ENCODE results near the gene ATM.

DNA sequence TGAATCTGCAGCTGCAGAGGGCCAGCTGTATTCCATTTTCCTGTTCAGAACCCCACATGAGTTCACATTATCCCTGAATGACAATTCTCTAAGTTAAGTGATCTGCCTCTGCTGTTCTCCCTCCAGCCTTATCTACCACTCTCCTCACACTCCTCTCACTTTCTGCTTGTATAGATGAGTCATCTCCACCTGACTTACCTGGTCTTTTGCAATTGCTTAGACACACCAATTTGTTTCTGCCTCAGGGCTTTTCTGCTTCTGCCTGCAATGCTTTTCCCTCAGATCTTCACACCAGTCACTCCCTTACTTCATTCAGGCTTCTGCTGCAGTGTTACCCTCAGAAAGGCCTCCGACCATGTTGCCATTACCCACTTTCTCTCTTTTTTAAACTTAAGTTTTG lies 118.1 kb downstream of the ATM start:
- TF ChIP-seq, protein P1, sequence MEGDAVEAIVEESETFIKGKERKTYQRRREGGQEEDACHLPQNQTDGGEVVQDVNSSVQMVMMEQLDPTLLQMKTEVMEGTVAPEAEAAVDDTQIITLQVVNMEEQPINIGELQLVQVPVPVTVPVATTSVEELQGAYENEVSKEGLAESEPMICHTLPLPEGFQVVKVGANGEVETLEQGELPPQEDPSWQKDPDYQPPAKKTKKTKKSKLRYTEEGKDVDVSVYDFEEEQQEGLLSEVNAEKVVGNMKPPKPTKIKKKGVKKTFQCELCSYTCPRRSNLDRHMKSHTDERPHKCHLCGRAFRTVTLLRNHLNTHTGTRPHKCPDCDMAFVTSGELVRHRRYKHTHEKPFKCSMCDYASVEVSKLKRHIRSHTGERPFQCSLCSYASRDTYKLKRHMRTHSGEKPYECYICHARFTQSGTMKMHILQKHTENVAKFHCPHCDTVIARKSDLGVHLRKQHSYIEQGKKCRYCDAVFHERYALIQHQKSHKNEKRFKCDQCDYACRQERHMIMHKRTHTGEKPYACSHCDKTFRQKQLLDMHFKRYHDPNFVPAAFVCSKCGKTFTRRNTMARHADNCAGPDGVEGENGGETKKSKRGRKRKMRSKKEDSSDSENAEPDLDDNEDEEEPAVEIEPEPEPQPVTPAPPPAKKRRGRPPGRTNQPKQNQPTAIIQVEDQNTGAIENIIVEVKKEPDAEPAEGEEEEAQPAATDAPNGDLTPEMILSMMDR (IDR thresholded peaks at IDR 0.05; ENCODE audit: poor library complexity, severe bottlenecking), result no peak
- no peak for TF ChIP-seq TAF1 (IDR thresholded peaks at IDR 0.05; ENCODE audit: low read depth)
- no peak for TF ChIP-seq MXI1 (conservative IDR thresholded peaks at IDR 0.05; ENCODE audit: poor library complexity, severe bottlenecking)
- TF ChIP-seq EZH2 (IDR thresholded peaks at IDR 0.05; ENCODE audit: borderline replicate concordance, insufficient read depth, low read length, poor library complexity, severe bottlenecking), result no peak
- TF ChIP-seq RAD21 (conservative IDR thresholded peaks at IDR 0.05), result no peak
- TF ChIP-seq POLR2AphosphoS5 (IDR thresholded peaks at IDR 0.05), result no peak
- TF ChIP-seq EP300 (conservative IDR thresholded peaks at IDR 0.05; ENCODE audit: poor library complexity, severe bottlenecking), result no peak
- TF ChIP-seq, protein P2, sequence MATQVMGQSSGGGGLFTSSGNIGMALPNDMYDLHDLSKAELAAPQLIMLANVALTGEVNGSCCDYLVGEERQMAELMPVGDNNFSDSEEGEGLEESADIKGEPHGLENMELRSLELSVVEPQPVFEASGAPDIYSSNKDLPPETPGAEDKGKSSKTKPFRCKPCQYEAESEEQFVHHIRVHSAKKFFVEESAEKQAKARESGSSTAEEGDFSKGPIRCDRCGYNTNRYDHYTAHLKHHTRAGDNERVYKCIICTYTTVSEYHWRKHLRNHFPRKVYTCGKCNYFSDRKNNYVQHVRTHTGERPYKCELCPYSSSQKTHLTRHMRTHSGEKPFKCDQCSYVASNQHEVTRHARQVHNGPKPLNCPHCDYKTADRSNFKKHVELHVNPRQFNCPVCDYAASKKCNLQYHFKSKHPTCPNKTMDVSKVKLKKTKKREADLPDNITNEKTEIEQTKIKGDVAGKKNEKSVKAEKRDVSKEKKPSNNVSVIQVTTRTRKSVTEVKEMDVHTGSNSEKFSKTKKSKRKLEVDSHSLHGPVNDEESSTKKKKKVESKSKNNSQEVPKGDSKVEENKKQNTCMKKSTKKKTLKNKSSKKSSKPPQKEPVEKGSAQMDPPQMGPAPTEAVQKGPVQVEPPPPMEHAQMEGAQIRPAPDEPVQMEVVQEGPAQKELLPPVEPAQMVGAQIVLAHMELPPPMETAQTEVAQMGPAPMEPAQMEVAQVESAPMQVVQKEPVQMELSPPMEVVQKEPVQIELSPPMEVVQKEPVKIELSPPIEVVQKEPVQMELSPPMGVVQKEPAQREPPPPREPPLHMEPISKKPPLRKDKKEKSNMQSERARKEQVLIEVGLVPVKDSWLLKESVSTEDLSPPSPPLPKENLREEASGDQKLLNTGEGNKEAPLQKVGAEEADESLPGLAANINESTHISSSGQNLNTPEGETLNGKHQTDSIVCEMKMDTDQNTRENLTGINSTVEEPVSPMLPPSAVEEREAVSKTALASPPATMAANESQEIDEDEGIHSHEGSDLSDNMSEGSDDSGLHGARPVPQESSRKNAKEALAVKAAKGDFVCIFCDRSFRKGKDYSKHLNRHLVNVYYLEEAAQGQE (IDR thresholded peaks at IDR 0.05; ENCODE audit: borderline replicate concordance), result no peak
- no peak for TF ChIP-seq SMC3 (conservative IDR thresholded peaks at IDR 0.05; ENCODE audit: poor library complexity)

All from neural cell (in vitro differentiated cells).